ENCODE measurements around the gene ATP1B1. TPM values are rescaled to one million over a fixed set of nuclear protein-coding genes. Genes with fewer than 3 reads are reported as not detected.
"Not testable (repeated sequence)": the region's sequence is repeated elsewhere in the genome, so short reads cannot be mapped to it uniquely, and the experiment has no call there.

Gene ATP1B1
- total and polyA plus RNA-seq, 2 donors (not counting 1 experiment from before 2014, with no cell fraction given): 1.4 to 1.7 TPM

GRCh38 chr1:169124459-169124858 is 18.0 kb downstream of the ATP1B1 start:
- ATAC-seq (ENCODE audit: low read depth): no peak
- 75% methylated on average over 1 of the region's 2 CpGs for WGBS (ENCODE audit: insufficient coverage)
- no peak overlapping the region for H3K4me3 Mint-ChIP-seq
- H3K27me3 Mint-ChIP-seq: peaks cover 8% of the 10 kb centered on the region
- DNase-seq: no peak
- no peaks in the 10 kb centered on the region for H3K9me3 ChIP-seq (ENCODE audit: control extremely low read depth in 1 of 3, control insufficient read depth in 2 of 3, insufficient read depth in 1 of 3, low read length in 2 of 3)
- no peaks in the 10 kb centered on the region for H4K20me1 ChIP-seq (ENCODE audit: control insufficient read depth, insufficient read depth, low read length, poor library complexity, severe bottlenecking)
- no peak overlapping the region for H3K4me2 ChIP-seq (replicated peaks; ENCODE audit: low read depth, low read length, poor library complexity, severe bottlenecking)
- no peak overlapping the region for H2AFZ ChIP-seq (ENCODE audit: insufficient read depth, low read depth, low read length, poor library complexity, severe bottlenecking)
- no peaks in the 10 kb centered on the region for H3K9me3 Mint-ChIP-seq (ENCODE audit: insufficient read depth)
- no peaks in the 10 kb centered on the region for H3K4me1 ChIP-seq (ENCODE audit: control insufficient read depth in 2 of 2, insufficient read depth in 2 of 2, low read length in 2 of 2)
- POLR2A ChIA-PET: no interaction called here
- no peak for TF ChIP-seq EZH2 (IDR thresholded peaks at IDR 0.05; ENCODE audit: borderline replicate concordance, insufficient read depth, low read depth, low read length, poor library complexity, severe bottlenecking)
- no peak for TF ChIP-seq CTCF (IDR thresholded peaks at IDR 0.05)
- no peak overlapping the region for H3K4me3 ChIP-seq (ENCODE audit: control extremely low read depth in 1 of 5, extremely low read depth in 1 of 5, insufficient read depth in 1 of 5, low read depth in 2 of 5, low read length in 4 of 5)
- H3K27ac ChIP-seq (ENCODE audit: low read length in 2 of 2): no peak overlapping the region
- peaks cover 3% of the 10 kb centered on the region for H3K4me1 Mint-ChIP-seq
- H3K27ac Mint-ChIP-seq: no peak overlapping the region
- intact Hi-C loops (cut with micrococcal nuclease): no loop called here
- H3K79me2 ChIP-seq (ENCODE audit: control insufficient read depth, insufficient read depth, low read length): no peaks in the 10 kb centered on the region
- H3K27me3 ChIP-seq (replicated peaks in 1 of 4; ENCODE audit: control extremely low read depth in 1 of 4, control insufficient read depth in 3 of 4, insufficient read depth in 4 of 4, low read length in 3 of 4): no peaks in the 10 kb centered on the region
- no peaks in the 10 kb centered on the region for H3K36me3 ChIP-seq (replicated peaks in 1 of 2; ENCODE audit: control extremely low read depth in 1 of 2, control insufficient read depth in 1 of 2, extremely low read depth in 1 of 2, insufficient read depth in 2 of 2, low read length in 1 of 2)
- CTCF ChIA-PET: no interaction called here
- no peak overlapping the region for H3K9ac ChIP-seq (ENCODE audit: low read length)

- H3K4me3 ChIP-seq (ENCODE audit: control extremely low read depth in 1 of 5, extremely low read depth in 1 of 5, insufficient read depth in 1 of 5, low read depth in 2 of 5, low read length in 4 of 5); H3K36me3 ChIP-seq (replicated peaks in 1 of 2; ENCODE audit: control extremely low read depth in 1 of 2, control insufficient read depth in 1 of 2, extremely low read depth in 1 of 2, insufficient read depth in 2 of 2, low read length in 1 of 2); H3K9me3 ChIP-seq (ENCODE audit: control extremely low read depth in 1 of 3, control insufficient read depth in 2 of 3, insufficient read depth in 1 of 3, low read length in 2 of 3); intact Hi-C loops (cut with micrococcal nuclease); H3K4me3 Mint-ChIP-seq; H3K4me1 ChIP-seq (ENCODE audit: control insufficient read depth in 2 of 2, insufficient read depth in 2 of 2, low read length in 2 of 2); H3K27me3 Mint-ChIP-seq; H3K9ac ChIP-seq (ENCODE audit: low read length); H3K79me2 ChIP-seq (ENCODE audit: control insufficient read depth, insufficient read depth, low read length); H3K27me3 ChIP-seq (replicated peaks in 1 of 4; ENCODE audit: control extremely low read depth in 1 of 4, control insufficient read depth in 3 of 4, insufficient read depth in 4 of 4, low read length in 3 of 4); H3K9me3 Mint-ChIP-seq (ENCODE audit: insufficient read depth); DNase-seq; CTCF ChIA-PET; H4K20me1 ChIP-seq (ENCODE audit: control insufficient read depth, insufficient read depth, low read length, poor library complexity, severe bottlenecking); H2AFZ ChIP-seq (ENCODE audit: insufficient read depth, low read depth, low read length, poor library complexity, severe bottlenecking); H3K27ac Mint-ChIP-seq; H3K27ac ChIP-seq (ENCODE audit: low read length in 2 of 2); H3K4me2 ChIP-seq (replicated peaks; ENCODE audit: low read depth, low read length, poor library complexity, severe bottlenecking); ATAC-seq (ENCODE audit: low read depth); H3K4me1 Mint-ChIP-seq; POLR2A ChIA-PET: not testable (repeated sequence)
- WGBS (ENCODE audit: insufficient coverage): no CpG with 5 or more reads among the region's 6 CpGs
Measured at GRCh38 chr1:169125597-169125996, 19.1 kb downstream of the ATP1B1 start.
